Mesendoderm (in vitro differentiated cells): ENCODE data around the gene IGFBP1.
A peak's percentile ranks its signal among the peaks of the same experiment; 100 is the strongest.

ENCODE experiments used
- DNase-seq: peaks from one replicate; pipeline ENCODE4 v3.0.0; 2013
- H2AK5ac ChIP-seq: 2 replicates; pipeline ENCODE4 v1.6.1; 2013; ENCODE audit warnings: low read length, inconsistent platforms
- H2BK120ac ChIP-seq: 2 replicates; pipeline ENCODE4 v1.6.1; 2013; ENCODE audit warnings: low read depth, mild to moderate bottlenecking, low read length, moderate library complexity, mixed read lengths
- H2BK15ac ChIP-seq: replicated peaks from 2 replicates; pipeline ENCODE4 v1.6.1; 2013; ENCODE audit warnings: low read depth, mild to moderate bottlenecking, moderate library complexity
- H2BK5ac ChIP-seq: 2 replicates; pipeline ENCODE4 v1.6.1; 2013; ENCODE audit warnings: low read length, inconsistent platforms
- H3K18ac ChIP-seq: 2 replicates; pipeline ENCODE4 v1.6.1; 2013; ENCODE audit warnings: mild to moderate bottlenecking, low read length, mixed read lengths
- H3K23ac ChIP-seq: one replicate; pipeline ENCODE4 v1.6.1; 2013; ENCODE audit warnings: low read length
- H3K27ac ChIP-seq: 2 replicates; pipeline ENCODE4 v1.5.1; 2013; ENCODE audit warnings: low read depth, mild to moderate bottlenecking, inconsistent platforms, low read length, moderate library complexity
- H3K27me3 ChIP-seq: 2 replicates; pipeline ENCODE4 v1.6.1; 2013; ENCODE audit warnings: low read length, control low read depth, mild to moderate bottlenecking, inconsistent platforms; ENCODE audit not compliant: insufficient read depth, poor library complexity
- H3K36me3 ChIP-seq: 2 replicates; pipeline ENCODE4 v1.6.1; 2013; ENCODE audit warnings: low read length, inconsistent platforms; ENCODE audit not compliant: control insufficient read depth, insufficient read depth
- H3K4ac ChIP-seq: one replicate; pipeline ENCODE4 v1.6.1; 2013; ENCODE audit warnings: low read depth, mild to moderate bottlenecking, low read length, moderate library complexity
- H3K4me1 ChIP-seq: 2 replicates; pipeline ENCODE4 v1.6.1; 2013; ENCODE audit warnings: low read depth, low read length, inconsistent platforms; ENCODE audit not compliant: control insufficient read depth
- H3K4me2 ChIP-seq: 2 replicates; pipeline ENCODE4 v1.6.1; 2013; ENCODE audit warnings: low read length
- H3K4me3 ChIP-seq: 2 replicates; pipeline ENCODE4 v1.5.1; 2013; ENCODE audit warnings: mild to moderate bottlenecking, low read length
- H3K56ac ChIP-seq: one replicate; pipeline ENCODE4 v1.6.1; 2013; ENCODE audit warnings: low read length
- H3K79me1 ChIP-seq: 2 replicates; pipeline ENCODE4 v1.6.1; 2013; ENCODE audit warnings: low read length, inconsistent platforms
- H3K79me2 ChIP-seq: 2 replicates; pipeline ENCODE4 v1.6.1; 2013; ENCODE audit warnings: mild to moderate bottlenecking, low read length; ENCODE audit not compliant: control insufficient read depth, insufficient read depth
- H3K9ac ChIP-seq: 2 replicates; pipeline ENCODE4 v1.6.1; 2013; ENCODE audit warnings: low read length, inconsistent platforms
- H4K5ac ChIP-seq: one replicate; pipeline ENCODE4 v1.6.1; 2013; ENCODE audit warnings: low read length
- H4K8ac ChIP-seq: one replicate; pipeline ENCODE4 v1.6.1; 2013; ENCODE audit warnings: low read depth, mild to moderate bottlenecking, control low read depth, low read length, moderate library complexity
- WGBS: extraction: QIAGEN DNeasy Blood & Tissue Kit; methylation state at CpG from one replicate; pipeline ENCODE4 v1.1.7; 2013; ENCODE audit warnings: low lambda C conversion rate, missing lambda C conversion rate; ENCODE audit not compliant: insufficient coverage; ENCODE audit errors: extremely low coverage; 5-methylcytosine and 5-hydroxymethylcytosine counted together

Gene IGFBP1

DNA sequence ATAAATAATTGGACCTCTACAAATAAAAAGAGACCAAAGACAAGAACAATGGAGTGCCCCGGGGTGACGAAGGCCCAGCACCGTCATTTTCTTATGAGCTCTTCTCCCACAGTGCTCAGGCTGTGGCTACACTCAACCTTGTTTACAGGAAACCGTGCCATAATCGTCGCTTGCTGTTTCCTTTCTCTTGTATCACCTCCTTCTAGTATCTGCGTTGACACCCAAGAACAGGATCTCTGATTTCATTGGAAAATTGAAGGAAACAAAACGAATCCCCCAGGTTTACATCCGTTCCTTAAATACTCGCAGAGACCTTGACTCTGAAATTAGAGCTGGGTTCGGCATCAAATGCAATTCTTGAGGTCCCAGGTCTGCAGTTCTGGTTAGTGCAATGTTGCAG lies 34.5 kb downstream of the IGFBP1 start:
- Histone ChIP-seq H3K27ac (no peak overlapping the region), H3K9ac (peak overlapping the region; percentile 6), H3K79me2 (no peaks in the 10 kb centered on the region), H3K56ac (no peak overlapping the region), H3K4ac (no peak overlapping the region), H3K36me3 (no peaks in the 10 kb centered on the region), H3K4me1 (peaks cover 2% of the 10 kb centered on the region), H3K23ac (no peak overlapping the region), H3K4me2 (peak overlapping the region; percentile 12), H2AK5ac (no peak overlapping the region), H3K79me1 (no peaks in the 10 kb centered on the region), H3K18ac (no peak overlapping the region), H2BK15ac (no peak overlapping the region), H3K4me3 (no peak overlapping the region), H4K8ac (no peak overlapping the region), H4K5ac (no peak overlapping the region), H3K27me3 (peaks cover 17% of the 10 kb centered on the region), H2BK5ac (no peak overlapping the region), H2BK120ac (no peak overlapping the region)
- DNase-seq: peak; percentile 31
- no CpG with 5 or more reads among the region's 11 CpGs for WGBS

GRCh38 chr7:45923290-45923689 lies 35.0 kb downstream of the IGFBP1 start:
- Histone ChIP-seq H3K23ac (no peak overlapping the region), H2AK5ac (no peak overlapping the region), H3K79me2 (no peaks in the 10 kb centered on the region), H3K36me3 (no peaks in the 10 kb centered on the region), H3K4me3 (no peak overlapping the region), H4K5ac (no peak overlapping the region), H3K18ac (no peak overlapping the region), H3K9ac (no peak overlapping the region), H3K56ac (no peak overlapping the region), H3K4me1 (peaks cover 2% of the 10 kb centered on the region), H2BK15ac (no peak overlapping the region), H3K4me2 (no peak overlapping the region), H3K4ac (no peak overlapping the region), H4K8ac (no peak overlapping the region), H3K27me3 (peaks cover 17% of the 10 kb centered on the region), H2BK5ac (no peak overlapping the region), H3K27ac (no peak overlapping the region), H3K79me1 (no peaks in the 10 kb centered on the region), H2BK120ac (no peak overlapping the region)
- peak; percentile 68 for DNase-seq
- no CpG with 5 or more reads among the region's 9 CpGs for WGBS

DNA sequence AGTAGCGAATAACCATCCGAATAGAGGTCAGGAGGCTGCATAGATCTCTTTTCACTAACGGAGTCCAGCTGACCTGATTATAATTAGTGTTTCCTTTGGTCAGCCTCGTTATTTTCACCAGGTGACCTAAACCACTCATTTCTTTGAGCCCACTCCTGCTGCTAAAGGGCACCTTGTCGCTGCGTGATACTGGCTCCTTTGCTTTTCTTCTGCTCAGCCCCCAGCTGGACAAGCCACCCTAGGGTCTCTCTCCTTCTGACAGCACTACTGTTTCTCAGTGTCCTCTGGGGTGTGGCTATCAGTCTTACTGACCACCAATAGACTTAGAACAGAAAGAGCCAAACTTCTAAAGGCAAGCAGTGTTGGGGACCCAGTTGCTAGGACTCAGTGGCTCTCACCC lies 35.5 kb downstream of the IGFBP1 start:
- Histone ChIP-seq H2AK5ac (no peak overlapping the region), H3K79me2 (no peaks in the 10 kb centered on the region), H2BK5ac (no peak overlapping the region), H4K8ac (no peak overlapping the region), H2BK120ac (no peak overlapping the region), H3K79me1 (no peaks in the 10 kb centered on the region), H3K23ac (no peak overlapping the region), H3K4me1 (peaks cover 2% of the 10 kb centered on the region), H3K27me3 (peaks cover 17% of the 10 kb centered on the region), H3K4ac (no peak overlapping the region), H3K36me3 (no peaks in the 10 kb centered on the region), H3K56ac (no peak overlapping the region), H2BK15ac (no peak overlapping the region), H3K27ac (no peak overlapping the region), H3K4me2 (no peak overlapping the region), H4K5ac (no peak overlapping the region), H3K18ac (no peak overlapping the region), H3K4me3 (no peak overlapping the region), H3K9ac (no peak overlapping the region)
- no CpG with 5 or more reads among the region's 6 CpGs for WGBS
- no peak for DNase-seq

GRCh38 chr7:45924283-45924682 lies 36.0 kb downstream of the IGFBP1 start:
- H3K79me1 ChIP-seq: no peaks in the 10 kb centered on the region
- no peak overlapping the region for H3K18ac ChIP-seq
- no peak overlapping the region for H2AK5ac ChIP-seq
- WGBS: no CpG with 5 or more reads among the region's 5 CpGs
- no peaks in the 10 kb centered on the region for H3K36me3 ChIP-seq
- no peak for DNase-seq
- no peak overlapping the region for H3K23ac ChIP-seq
- H2BK15ac ChIP-seq: no peak overlapping the region
- no peak overlapping the region for H3K56ac ChIP-seq
- no peak overlapping the region for H3K27ac ChIP-seq
- no peak overlapping the region for H2BK5ac ChIP-seq
- no peak overlapping the region for H3K9ac ChIP-seq
- no peak overlapping the region for H3K4ac ChIP-seq
- no peak overlapping the region for H3K4me2 ChIP-seq
- no peak overlapping the region for H4K5ac ChIP-seq
- H3K4me1 ChIP-seq: peaks cover 2% of the 10 kb centered on the region
- H3K79me2 ChIP-seq: no peaks in the 10 kb centered on the region
- H3K27me3 ChIP-seq: peaks cover 16% of the 10 kb centered on the region
- H2BK120ac ChIP-seq: no peak overlapping the region
- H4K8ac ChIP-seq: no peak overlapping the region
- no peak overlapping the region for H3K4me3 ChIP-seq

DNA sequence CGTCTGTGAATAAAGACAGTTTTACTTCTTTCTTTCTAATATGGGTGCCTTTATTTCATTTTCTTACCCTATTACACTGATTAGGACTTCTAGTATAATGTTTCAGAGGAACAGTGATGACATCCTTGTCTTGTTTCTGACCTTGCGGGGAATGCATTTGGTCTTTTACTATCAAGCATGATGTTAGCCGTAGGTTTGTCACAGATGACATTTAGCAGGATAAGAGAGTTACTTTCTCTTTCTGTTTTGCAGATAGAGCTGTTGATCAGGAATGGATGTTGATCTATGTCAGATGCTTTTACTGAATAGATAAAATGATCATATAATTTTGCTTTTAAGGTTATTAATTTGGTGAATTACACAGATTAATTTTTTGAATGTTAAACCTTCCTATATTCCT lies 39.4 kb downstream of the IGFBP1 start:
- H3K9ac ChIP-seq: no peak overlapping the region
- H3K56ac ChIP-seq: no peak overlapping the region
- H2BK5ac ChIP-seq: no peak overlapping the region
- H3K79me2 ChIP-seq: no peaks in the 10 kb centered on the region
- H2BK120ac ChIP-seq: no peak overlapping the region
- H4K5ac ChIP-seq: no peak overlapping the region
- no peak for DNase-seq
- no peak overlapping the region for H2BK15ac ChIP-seq
- WGBS: no CpG with 5 or more reads among the region's 3 CpGs
- H3K27me3 ChIP-seq: no peaks in the 10 kb centered on the region
- no peak overlapping the region for H3K23ac ChIP-seq
- H3K4me2 ChIP-seq: no peak overlapping the region
- H3K79me1 ChIP-seq: no peaks in the 10 kb centered on the region
- H2AK5ac ChIP-seq: no peak overlapping the region
- H3K27ac ChIP-seq: no peak overlapping the region
- H3K4me1 ChIP-seq: peaks cover 2% of the 10 kb centered on the region
- H3K4ac ChIP-seq: no peak overlapping the region
- H3K36me3 ChIP-seq: no peaks in the 10 kb centered on the region
- no peak overlapping the region for H4K8ac ChIP-seq
- no peak overlapping the region for H3K18ac ChIP-seq
- no peak overlapping the region for H3K4me3 ChIP-seq

- no peaks in the 10 kb centered on the region for H3K36me3 ChIP-seq
- H3K56ac ChIP-seq: no peak overlapping the region
- no peak overlapping the region for H2BK120ac ChIP-seq
- no peak overlapping the region for H2BK15ac ChIP-seq
- no peak overlapping the region for H3K4ac ChIP-seq
- no peak overlapping the region for H4K5ac ChIP-seq
- H3K79me1 ChIP-seq: no peaks in the 10 kb centered on the region
- H3K27me3 ChIP-seq: no peaks in the 10 kb centered on the region
- H3K79me2 ChIP-seq: no peaks in the 10 kb centered on the region
- no peak overlapping the region for H4K8ac ChIP-seq
- H3K9ac ChIP-seq: no peak overlapping the region
- H3K4me3 ChIP-seq: no peak overlapping the region
- no peak overlapping the region for H2BK5ac ChIP-seq
- H3K27ac ChIP-seq: no peak overlapping the region
- H2AK5ac ChIP-seq: no peak overlapping the region
- H3K23ac ChIP-seq: no peak overlapping the region
- H3K4me1 ChIP-seq: no peaks in the 10 kb centered on the region
- H3K4me2 ChIP-seq: no peak overlapping the region
- H3K18ac ChIP-seq: no peak overlapping the region
- DNase-seq: no peak
These were observed 42.7 kb downstream of the IGFBP1 start for GRCh38 chr7:45930967-45931366.
